GM12873 (cell line): Measurements from ENCODE around the gene HNRNPDL.

Source experiments
- TF ChIP-seq, protein P1 (sequence below): IDR thresholded peaks from 2 replicates; pipeline ENCODE4 v1.5.1; 2012; ENCODE audit warnings: low read depth, mild to moderate bottlenecking, moderate library complexity, low read length, control low read depth; ENCODE audit not compliant: insufficient read depth; ENCODE audit errors: missing control alignments

HNRNPDL gene

DNA sequence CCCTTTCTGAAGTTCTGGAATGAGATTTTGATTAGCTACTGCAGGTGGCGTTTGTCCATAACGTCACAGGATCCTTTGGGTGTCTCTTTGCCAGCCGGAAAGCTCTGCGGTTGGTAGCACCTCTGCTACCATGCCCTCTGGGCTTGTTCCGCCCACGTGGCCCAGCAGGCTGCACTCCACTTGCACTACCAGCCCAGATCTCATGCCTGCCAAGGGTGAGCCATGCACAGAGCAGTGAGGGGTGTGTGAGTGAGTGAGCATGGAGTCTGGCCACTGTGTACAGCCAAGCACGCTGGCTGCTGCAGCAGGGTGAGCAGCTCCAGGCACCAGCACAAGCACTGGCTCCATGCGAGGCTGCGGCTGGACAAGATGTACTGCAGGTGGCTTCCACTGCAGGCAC lies 49.9 kb downstream of the HNRNPDL start:
- TF ChIP-seq, protein P1, sequence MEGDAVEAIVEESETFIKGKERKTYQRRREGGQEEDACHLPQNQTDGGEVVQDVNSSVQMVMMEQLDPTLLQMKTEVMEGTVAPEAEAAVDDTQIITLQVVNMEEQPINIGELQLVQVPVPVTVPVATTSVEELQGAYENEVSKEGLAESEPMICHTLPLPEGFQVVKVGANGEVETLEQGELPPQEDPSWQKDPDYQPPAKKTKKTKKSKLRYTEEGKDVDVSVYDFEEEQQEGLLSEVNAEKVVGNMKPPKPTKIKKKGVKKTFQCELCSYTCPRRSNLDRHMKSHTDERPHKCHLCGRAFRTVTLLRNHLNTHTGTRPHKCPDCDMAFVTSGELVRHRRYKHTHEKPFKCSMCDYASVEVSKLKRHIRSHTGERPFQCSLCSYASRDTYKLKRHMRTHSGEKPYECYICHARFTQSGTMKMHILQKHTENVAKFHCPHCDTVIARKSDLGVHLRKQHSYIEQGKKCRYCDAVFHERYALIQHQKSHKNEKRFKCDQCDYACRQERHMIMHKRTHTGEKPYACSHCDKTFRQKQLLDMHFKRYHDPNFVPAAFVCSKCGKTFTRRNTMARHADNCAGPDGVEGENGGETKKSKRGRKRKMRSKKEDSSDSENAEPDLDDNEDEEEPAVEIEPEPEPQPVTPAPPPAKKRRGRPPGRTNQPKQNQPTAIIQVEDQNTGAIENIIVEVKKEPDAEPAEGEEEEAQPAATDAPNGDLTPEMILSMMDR, result no peak

DNA sequence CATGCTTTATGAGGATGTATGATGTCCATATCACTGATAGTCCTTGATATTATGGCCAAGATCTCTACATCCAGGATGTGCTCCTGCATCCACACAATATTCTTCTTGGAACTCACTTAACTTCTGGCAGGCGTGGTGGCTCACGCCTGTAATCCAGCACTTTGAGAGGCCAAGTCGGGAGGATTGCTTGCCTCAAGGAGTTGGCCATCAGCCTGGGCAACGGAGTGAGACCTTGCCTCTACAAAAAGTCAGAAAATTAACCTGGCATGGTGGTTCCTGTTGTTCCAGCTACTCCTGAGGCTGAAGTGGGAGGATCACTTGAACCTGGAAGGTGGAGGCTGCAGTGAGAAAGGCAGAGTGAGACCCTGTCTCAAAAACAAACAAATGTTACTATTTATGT lies 54.2 kb downstream of the HNRNPDL start:
- TF ChIP-seq, protein P1, result no peak

DNA sequence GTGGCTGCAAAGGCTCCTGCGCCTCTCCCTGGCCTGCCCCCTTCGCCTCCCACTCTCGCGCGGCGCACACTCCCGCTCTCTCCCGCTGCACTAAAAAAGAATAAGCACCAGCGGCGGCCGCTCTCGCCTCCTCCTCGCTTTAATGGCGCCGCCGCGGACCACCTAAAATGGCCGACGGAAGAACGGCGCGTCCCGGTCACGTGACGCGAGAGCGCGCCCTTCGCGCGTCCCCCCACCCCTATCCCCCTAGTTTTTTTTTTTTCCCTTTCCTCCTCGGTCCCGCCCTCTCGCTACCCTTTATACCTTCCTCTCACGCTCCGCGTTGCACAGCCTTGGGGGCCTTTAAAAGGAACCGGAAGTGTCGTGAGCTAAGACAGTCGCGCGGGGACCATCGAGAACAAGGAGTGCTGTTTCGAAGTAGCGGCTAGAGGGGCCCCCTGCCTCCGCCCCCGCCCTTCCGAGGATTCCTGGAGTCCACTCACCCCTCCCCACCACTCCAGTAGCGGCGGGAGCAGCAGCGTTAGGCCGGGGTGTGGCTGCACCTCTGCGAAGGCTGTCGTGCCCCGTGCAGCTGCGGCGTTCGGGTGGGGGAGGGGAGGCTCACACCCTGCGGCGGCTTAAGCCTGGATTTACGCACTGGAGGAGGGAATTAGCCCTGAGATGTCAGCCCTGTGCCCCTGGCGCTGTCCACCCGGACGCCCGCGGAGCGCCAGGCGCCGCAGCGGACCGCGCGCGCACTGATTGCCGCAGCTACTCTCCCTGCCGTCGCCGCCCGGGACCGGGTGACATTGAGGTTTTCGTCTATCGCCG lies 56.2 kb downstream of the HNRNPDL start, which contains the start of gene HNRNPD:
TSS of gene HNRNPD (minus strand) at position 176 of the 810 bp plus-strand sequence. CDS start 313 bp downstream, outside the sequence.
- TF ChIP-seq, protein P1, result no peak

DNA sequence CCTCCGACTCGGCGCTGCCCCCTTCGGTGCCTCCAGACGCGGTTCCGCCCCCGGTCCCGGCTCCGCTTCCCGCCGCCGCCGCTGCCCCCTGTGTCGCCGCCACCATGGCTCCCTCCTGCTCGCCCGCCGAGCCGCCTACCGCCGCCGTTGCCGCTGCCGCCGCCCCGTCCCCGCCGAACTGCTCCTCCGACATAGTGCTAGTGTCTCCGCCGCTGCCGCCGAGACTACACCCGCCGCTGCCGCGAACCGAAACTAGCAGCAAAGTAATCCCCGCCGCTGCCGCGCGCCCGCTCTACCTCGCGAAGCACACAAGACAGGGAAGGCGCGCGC lies 56.8 kb downstream of the HNRNPDL start:
- TF ChIP-seq, protein P1, result no peak
